Endometrium (tissue), 2 donors: Measurements from ENCODE around the gene FIZ1.
"Not testable (repeated sequence)": the region's sequence is repeated elsewhere in the genome, so short reads cannot be mapped to it uniquely, and the experiment has no call there.

Source experiments
- FAIRE-seq: peaks from 2 replicates; lab custom pipeline; 2012; peaks lifted over from hg19 to GRCh38; lab: Jason Lieb, UNC
- donor health status: control.
- donor health status: control.

The FIZ1 gene

GRCh38 chr19:55573929-55574328, 25.4 kb downstream of the FIZ1 start:
- not testable (repeated sequence) for FAIRE-seq

- not testable (repeated sequence) for FAIRE-seq
These were observed 29.8 kb downstream of the FIZ1 start for GRCh38 chr19:55569477-55569876.

- FAIRE-seq: no peak
These were observed 31.5 kb downstream of the FIZ1 start for GRCh38 chr19:55567708-55568328.

- FAIRE-seq: no peak
These were observed 32.5 kb downstream of the FIZ1 start for GRCh38 chr19:55566823-55567222.

GRCh38 chr19:55563261-55563690, 36.0 kb downstream of the FIZ1 start:
- no peak for FAIRE-seq

GRCh38 chr19:55559684-55560083, 39.6 kb downstream of the FIZ1 start:
- FAIRE-seq: no peak

GRCh38 chr19:55554741-55555152, 44.6 kb downstream of the FIZ1 start:
- no peak for FAIRE-seq

GRCh38 chr19:55554302-55554701, 45.0 kb downstream of the FIZ1 start:
- FAIRE-seq: no peak

GRCh38 chr19:55553217-55554182, 45.8 kb downstream of the FIZ1 start:
- FAIRE-seq: no peak

GRCh38 chr19:55552620-55553019, 46.7 kb downstream of the FIZ1 start:
- no peak for FAIRE-seq

GRCh38 chr19:55552206-55552605, 47.1 kb downstream of the FIZ1 start:
- no peak for FAIRE-seq

- FAIRE-seq: no peak
These were observed 49.0 kb downstream of the FIZ1 start for GRCh38 chr19:55550321-55550650.

GRCh38 chr19:55549500-55550320, 49.6 kb downstream of the FIZ1 start:
- no peak for FAIRE-seq

GRCh38 chr19:55546822-55547614, 52.3 kb downstream of the FIZ1 start:
- FAIRE-seq: no peak

GRCh38 chr19:55546011-55546410, 53.3 kb downstream of the FIZ1 start:
- no peak for FAIRE-seq

GRCh38 chr19:55545443-55545842, 53.9 kb downstream of the FIZ1 start, which contains the start of gene SBK3:
TSS of gene SBK3 (minus strand) at chr19:55545543. CDS start at chr19:55545543, 0 bp downstream.
- FAIRE-seq: no peak

- FAIRE-seq: no peak
These were observed 54.4 kb downstream of the FIZ1 start for GRCh38 chr19:55544776-55545439.

GRCh38 chr19:55544014-55544413, 55.3 kb downstream of the FIZ1 start:
- no peak for FAIRE-seq

- no peak for FAIRE-seq
These were observed 55.8 kb downstream of the FIZ1 start for GRCh38 chr19:55543567-55543966.

- no peak for FAIRE-seq
These were observed 56.9 kb downstream of the FIZ1 start for GRCh38 chr19:55542292-55542855.
